H1 (cell line): ENCODE measurements around the gene ELL2. TPM values are rescaled to one million over a fixed set of nuclear protein-coding genes. Genes with fewer than 3 reads are reported as not detected.

Experiments
- CTCF ChIA-PET: fragments of 300-600 bp; sonication (Branson Sonifier 250); formaldehyde crosslinking; loops from one replicate; lab custom pipeline; 2021; ENCODE audit not compliant: partially characterized antibody; lab: Charles Lee
- POLR2A ChIA-PET: fragments of 300-600 bp; sonication (Branson Sonifier 250); formaldehyde crosslinking; loops from one replicate; lab custom pipeline; 2021; ENCODE audit warnings: inconsistent platforms; ENCODE audit not compliant: partially characterized antibody; lab: Charles Lee
- DNase-seq, 2 experiments: peaks; one replicate each; pipeline versions ENCODE4 v3.0.0 to v3.0.0-alpha.2; 2010 to 2022; ENCODE audit warnings: low spot score in 2 of 2, low read depth in 1 of 2, mixed read lengths in 1 of 2
- FAIRE-seq: peaks from 2 replicates; lab custom pipeline; 2011; peaks lifted over from hg19 to GRCh38; lab: Jason Lieb, UNC
- H2AFZ ChIP-seq: 2 replicates; pipeline ENCODE4 v1.8.1; 2012; ENCODE audit warnings: low read length, inconsistent platforms
- H2AK5ac ChIP-seq: 2 replicates; pipeline ENCODE4 v1.6.1; 2013; ENCODE audit warnings: low read depth, low read length
- H2BK120ac ChIP-seq: replicated peaks from 2 replicates; pipeline ENCODE3; 2013; ENCODE audit warnings: low read depth, low read length, inconsistent platforms
- H2BK12ac ChIP-seq: 2 replicates; pipeline ENCODE4 v1.6.1; 2013; ENCODE audit warnings: low read depth, low read length
- H2BK15ac ChIP-seq: 2 replicates; pipeline ENCODE4 v1.6.1; 2013; ENCODE audit warnings: low read length
- H2BK20ac ChIP-seq: 2 replicates; pipeline ENCODE4 v1.6.1; 2013; ENCODE audit warnings: low read length
- H2BK5ac ChIP-seq: 2 replicates; pipeline ENCODE4 v1.6.1; 2013; ENCODE audit warnings: low read depth, low read length
- H3K14ac ChIP-seq: 2 replicates; pipeline ENCODE4 v1.6.1; 2013; ENCODE audit warnings: inconsistent platforms; ENCODE audit not compliant: insufficient read length
- H3K18ac ChIP-seq: 2 replicates; pipeline ENCODE4 v1.6.1; 2013; ENCODE audit warnings: low read length; ENCODE audit errors: extremely low read depth
- H3K23ac ChIP-seq: 2 replicates; pipeline ENCODE4 v1.6.1; 2013; ENCODE audit warnings: inconsistent platforms; ENCODE audit not compliant: insufficient read length
- H3K23me2 ChIP-seq: 2 replicates; pipeline ENCODE4 v1.6.1; 2013; ENCODE audit warnings: low read depth, low read length
- H3K27ac ChIP-seq: 2 replicates; pipeline ENCODE4 v1.6.1; 2011; ENCODE audit warnings: low read depth, low read length, inconsistent platforms
- H3K27me3 ChIP-seq, 4 experiments: replicated peaks in 1 of 4; 1 replicate in 1 of 4; 2 replicates in 3 of 4; pipeline versions ENCODE4 v1.6.1 to v1.8.1; 2011 to 2013; ENCODE audit warnings: low read length in 3 of 4, mild to moderate bottlenecking in 3 of 4, inconsistent platforms in 2 of 4, mixed read lengths in 2 of 4, moderate library complexity in 1 of 4; ENCODE audit not compliant: control insufficient read depth in 3 of 4, insufficient read depth in 3 of 4; ENCODE audit errors: extremely low read depth in 1 of 4
- H3K36me3 ChIP-seq, 4 experiments: 2 replicates each; pipeline versions ENCODE4 v1.6.1 to v1.8.1; 2011 to 2013; ENCODE audit warnings: mild to moderate bottlenecking in 4 of 4, low read length in 3 of 4, moderate library complexity in 2 of 4, control low read depth in 1 of 4, inconsistent platforms in 1 of 4; ENCODE audit not compliant: insufficient read depth in 4 of 4, control insufficient read depth in 2 of 4
- H3K4ac ChIP-seq: replicated peaks from 2 replicates; pipeline ENCODE3; 2013; ENCODE audit warnings: low read length, low read depth, mixed read lengths, inconsistent platforms; ENCODE audit not compliant: insufficient read length
- H3K4me1 ChIP-seq, 4 experiments: replicated peaks in 1 of 4; 1 replicate in 1 of 4; 2 replicates in 3 of 4; pipeline versions ENCODE4 v1.6.1 to v1.8.1; 2011 to 2013; ENCODE audit warnings: low read length in 3 of 4, inconsistent platforms in 2 of 4, mixed read lengths in 1 of 4; ENCODE audit not compliant: insufficient read depth in 4 of 4, control insufficient read depth in 3 of 4
- H3K4me2 ChIP-seq, 2 experiments: 2 replicates each; pipeline versions ENCODE4 v1.6.1 to v1.8.1; 2011 to 2013; ENCODE audit warnings: low read depth in 2 of 2, low read length in 2 of 2, control low read depth in 1 of 2, inconsistent platforms in 1 of 2, mild to moderate bottlenecking in 1 of 2; ENCODE audit not compliant: insufficient read depth in 1 of 2
- H3K4me3 ChIP-seq, 4 experiments: fragments of 200-600, 300-600 bp in 1 of 4; sonication (generic), shearing (Covaris generic), sonication (Bioruptor Twin) in 1 of 4; 2 replicates each; pipeline versions ENCODE4 v1.5.1 to v1.8.1; 2011 to 2016; ENCODE audit warnings: low read length in 4 of 4, low read depth in 3 of 4, control low read depth in 2 of 4, inconsistent platforms in 2 of 4, mild to moderate bottlenecking in 2 of 4, mixed read lengths in 1 of 4, moderate library complexity in 1 of 4; ENCODE audit not compliant: insufficient read depth in 2 of 4; ENCODE audit errors: extremely low read depth in 1 of 4
- H3K56ac ChIP-seq: replicated peaks from 2 replicates; pipeline ENCODE3; 2013; ENCODE audit warnings: low read depth, mild to moderate bottlenecking, mixed read lengths, low read length, inconsistent platforms; ENCODE audit not compliant: insufficient read length
- H3K79me1 ChIP-seq: 2 replicates; pipeline ENCODE4 v1.6.1; 2013; ENCODE audit warnings: low read depth, low read length, control low read depth
- H3K79me2 ChIP-seq, 2 experiments: 2 replicates each; pipeline versions ENCODE4 v1.6.1 to v1.8.1; 2012 to 2013; ENCODE audit warnings: low read length in 2 of 2, mild to moderate bottlenecking in 2 of 2, inconsistent platforms in 1 of 2; ENCODE audit not compliant: insufficient read depth in 2 of 2, control insufficient read depth in 1 of 2
- H3K9ac ChIP-seq, 4 experiments: replicated peaks in 1 of 4; 1 replicate in 1 of 4; 2 replicates in 3 of 4; pipeline versions ENCODE4 v1.6.1 to v1.8.1; 2011 to 2013; ENCODE audit warnings: low read depth in 3 of 4, low read length in 3 of 4, control low read depth in 2 of 4, mild to moderate bottlenecking in 2 of 4, moderate library complexity in 2 of 4, inconsistent platforms in 1 of 4; ENCODE audit errors: extremely low read depth in 1 of 4
- H3K9me3 ChIP-seq, 2 experiments: 2 replicates each; pipeline versions ENCODE4 v1.6.1 to v1.8.1; 2012 to 2013; ENCODE audit warnings: mild to moderate bottlenecking in 2 of 2, moderate library complexity in 2 of 2, control low read depth in 1 of 2, inconsistent platforms in 1 of 2, low read depth in 1 of 2, low read length in 1 of 2, mixed read lengths in 1 of 2; ENCODE audit not compliant: insufficient read depth in 2 of 2
- H4K20me1 ChIP-seq, 2 experiments: replicated peaks in 1 of 2; 2 replicates each; pipeline versions ENCODE3 to v1.8.1; 2011 to 2013; ENCODE audit warnings: inconsistent platforms in 2 of 2, low read length in 2 of 2, mild to moderate bottlenecking in 1 of 2; ENCODE audit not compliant: insufficient read depth in 2 of 2, control insufficient read depth in 1 of 2
- H4K5ac ChIP-seq: 2 replicates; pipeline ENCODE4 v1.6.1; 2013; ENCODE audit warnings: low read length, low read depth, mixed read lengths, inconsistent platforms; ENCODE audit not compliant: insufficient read length
- H4K8ac ChIP-seq: 2 replicates; pipeline ENCODE4 v1.8.0; 2013; ENCODE audit warnings: mild to moderate bottlenecking, moderate library complexity, low read length, inconsistent platforms; ENCODE audit not compliant: insufficient read depth; ENCODE audit errors: extremely low read depth
- H4K91ac ChIP-seq: replicated peaks from 2 replicates; pipeline ENCODE3; 2013; ENCODE audit warnings: low read length, mixed read lengths, inconsistent platforms; ENCODE audit not compliant: insufficient read length
- BACH1 ChIP-seq: IDR thresholded peaks from 2 replicates; pipeline ENCODE4 v1.6.1; 2012; ENCODE audit warnings: low read length, improper control_type of control experiment
- BRCA1 ChIP-seq: IDR thresholded peaks from 2 replicates; pipeline ENCODE4 v1.6.1; 2012; ENCODE audit warnings: low read depth, low read length, improper control_type of control experiment
- CREB1 ChIP-seq: IDR thresholded peaks from 2 replicates; pipeline ENCODE4 v1.6.1; 2012; ENCODE audit warnings: inconsistent platforms
- JUND ChIP-seq: IDR thresholded peaks from 2 replicates; pipeline ENCODE4 v1.6.1; 2011; ENCODE audit warnings: mild to moderate bottlenecking, improper control_type of control experiment, low read length
- WGBS, 2 experiments: shearing (Covaris generic) in 1 of 2; methylation state at CpG; one replicate each; pipeline versions ENCODE4 v1.1.6 to v1.1.7; 2013 to 2015; ENCODE audit warnings: low lambda C conversion rate in 2 of 2, mixed read lengths in 2 of 2, inconsistent platforms in 1 of 2, low coverage in 1 of 2, missing lambda C conversion rate in 1 of 2; ENCODE audit not compliant: insufficient replicate concordance in 2 of 2, insufficient coverage in 1 of 2, insufficient read length in 1 of 2; ENCODE audit errors: extremely low coverage in 1 of 2, missing lambda C conversion rate in 1 of 2; 5-methylcytosine and 5-hydroxymethylcytosine counted together
- polyA plus RNA-seq, 7 experiments: library from polyadenylated mRNA; depleted of rRNA in 3 of 7; stranded (reverse) in 5 of 7; unstranded in 2 of 7; fragments of >200 nt in 5 of 7; fragments of 200-250 nt in 2 of 7; gene quantifications; 1 replicate in 5 of 7; 2 replicates in 1 of 7; 4 replicates in 1 of 7; pipeline versions ENCODE4 v1.2.1 to v1.2.3, GENCODE V29; 2011 to 2013; ENCODE audit warnings: missing spikeins in 2 of 7, mixed read lengths in 2 of 7
- total RNA-seq: library from RNA; stranded (reverse); fragmentation: NEBNext Ultra II Directional; extraction: Animal tissue kit (Norgen Biotek cat#: 25700); gene quantifications from 2 replicates; pipeline ENCODE4 v1.2.1, GENCODE V29; 2021

The ELL2 gene
- total and polyA plus RNA-seq, 2 of the 8 experiments (the other 6 are each of a cell fraction or from before 2014, with no cell fraction given) = 6.3 to 29.4 TPM

DNA sequence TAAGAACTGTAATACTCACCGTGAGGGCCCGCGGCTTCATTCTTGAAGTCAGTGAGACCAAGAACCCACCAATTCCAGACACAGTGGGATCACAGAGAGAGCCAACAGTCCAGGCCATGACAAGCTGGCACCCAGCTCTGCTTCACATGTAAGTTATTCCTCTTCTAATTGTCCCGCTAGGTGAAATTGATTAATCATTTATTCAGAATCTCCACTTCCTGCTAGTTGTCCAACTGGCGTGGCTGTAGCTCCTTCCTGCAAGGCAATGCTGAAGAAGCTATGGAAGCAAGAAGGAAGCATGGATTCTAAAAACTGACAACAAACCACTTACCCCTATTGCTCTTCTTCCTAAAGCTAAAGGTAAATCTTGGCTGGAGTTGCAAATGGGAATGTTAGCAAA, 109.1 kb downstream of the ELL2 start:
- Histone ChIP-seq H3K56ac (no peak overlapping the region), H3K14ac (no peak overlapping the region), H3K4me2 (no peak overlapping the region), H3K36me3 (no peaks in the 10 kb centered on the region), H2BK120ac (no peak overlapping the region), H4K91ac (no peak overlapping the region), H3K79me1 (no peaks in the 10 kb centered on the region), H3K27me3 (no peaks in the 10 kb centered on the region), H3K9ac (no peak overlapping the region), H2AK5ac (no peak overlapping the region), H4K5ac (no peak overlapping the region), H4K8ac (no peak overlapping the region), H2BK15ac (no peak overlapping the region), H2AFZ (no peak overlapping the region), H3K79me2 (no peaks in the 10 kb centered on the region), H3K23ac (no peak overlapping the region), H2BK20ac (no peak overlapping the region), H2BK12ac (no peak overlapping the region), H4K20me1 (no peaks in the 10 kb centered on the region), H3K9me3 (no peaks in the 10 kb centered on the region; a peak in 1 of 4 replicates), H3K23me2 (no peaks in the 10 kb centered on the region; the same call in 1 of the 2 replicates), H3K4me3 (no peak overlapping the region), H2BK5ac (no peak overlapping the region), H3K4ac (no peak overlapping the region), H3K18ac (no peak overlapping the region), H3K4me1 (no peaks in the 10 kb centered on the region), H3K27ac (no peak overlapping the region)
- WGBS, 2 experiments = 96% methylated on average over 5 of the region's 5 CpGs; no CpG with 5 or more reads in 1 of the 2 experiments
- CTCF ChIA-PET = interaction anchor here (1.1 to 4.3 kb wide), 11 partner anchors 10 to 493 kb away, joined by 3 to 23 read pairs (median 5); partner anchors contain the start of gene GLRX
- no peak for DNase-seq
- POLR2A ChIA-PET = no interaction called here
- no peak for FAIRE-seq
- no peak for TF ChIP-seq BACH1
- no peak for TF ChIP-seq CREB1
- no peak for TF ChIP-seq JUND
- no peak for TF ChIP-seq BRCA1
